ENCODE measurements around the gene KYAT1.

KYAT1 gene

DNA sequence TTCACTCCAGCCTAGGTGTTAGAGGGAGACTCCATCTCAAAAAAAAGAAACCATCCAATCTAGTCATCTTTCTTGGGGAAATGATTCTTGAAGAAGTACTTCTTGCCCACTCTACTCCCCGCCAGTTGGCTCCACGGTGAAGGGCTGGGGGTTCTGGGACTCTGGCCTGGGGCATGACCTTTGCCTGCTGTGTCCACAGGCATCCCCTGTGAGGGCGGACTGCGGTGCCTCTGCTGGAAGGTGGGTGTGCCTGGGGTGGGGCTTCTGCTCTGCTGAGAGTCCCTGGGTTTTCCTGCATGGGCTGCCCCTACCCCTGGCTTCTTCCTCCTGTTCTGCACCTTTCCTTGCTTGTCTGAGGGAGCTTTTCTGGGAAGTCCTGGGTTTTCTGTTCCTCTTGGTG lies 91.2 kb downstream of the KYAT1 start:
- no peak for FAIRE-seq

DNA sequence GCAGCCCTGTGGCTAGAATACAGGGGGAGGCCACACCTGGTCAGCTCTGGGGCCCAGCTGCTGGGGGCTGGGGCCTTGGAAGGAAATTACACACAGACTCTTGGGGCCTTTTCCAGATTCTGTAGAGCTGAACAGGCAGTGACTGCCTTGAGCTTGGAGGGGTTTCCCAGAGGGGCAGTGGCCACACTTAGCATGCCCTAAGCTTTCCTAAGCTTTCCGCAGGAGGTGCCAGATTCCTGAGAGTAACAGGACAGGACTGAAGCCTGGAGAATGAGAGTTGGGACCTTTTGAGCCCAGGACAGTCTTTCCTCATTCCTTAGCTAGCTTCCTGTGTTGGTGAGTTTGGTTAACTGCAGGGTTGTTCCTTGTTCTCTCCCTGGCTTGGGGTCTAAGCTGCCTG lies 93.3 kb downstream of the KYAT1 start:
- no peak for DNase-seq (ENCODE audit: extremely low spot score, insufficient read length, low read depth)
- FAIRE-seq = no peak

More for the DNA sequence above, 91.2 kb downstream of the KYAT1 start:
- DNase-seq (ENCODE audit: extremely low spot score, insufficient read length, low read depth) = no peak

DNA sequence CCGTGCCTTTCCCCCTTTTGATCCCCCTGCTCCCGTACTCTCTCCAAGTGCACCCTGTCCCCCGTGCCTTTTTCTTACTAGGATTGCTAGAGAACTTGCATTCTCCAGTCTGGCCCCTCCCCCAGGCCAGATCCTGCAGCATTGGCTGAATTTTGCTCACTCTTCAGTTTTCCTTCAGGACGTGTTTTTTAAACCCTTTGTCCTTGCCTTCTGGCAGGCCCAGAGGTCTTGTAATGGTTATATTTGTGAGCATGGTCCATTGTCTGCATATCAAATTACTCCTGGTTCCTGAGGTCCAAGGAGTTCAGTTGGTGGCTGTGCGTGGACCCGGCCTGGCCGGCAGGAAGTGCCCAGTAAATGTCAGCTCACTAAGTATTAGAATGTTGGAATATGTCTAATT lies 94.1 kb downstream of the KYAT1 start:
- DNase-seq (ENCODE audit: extremely low spot score, insufficient read length, low read depth) (no peak), FAIRE-seq (no peak)

DNA sequence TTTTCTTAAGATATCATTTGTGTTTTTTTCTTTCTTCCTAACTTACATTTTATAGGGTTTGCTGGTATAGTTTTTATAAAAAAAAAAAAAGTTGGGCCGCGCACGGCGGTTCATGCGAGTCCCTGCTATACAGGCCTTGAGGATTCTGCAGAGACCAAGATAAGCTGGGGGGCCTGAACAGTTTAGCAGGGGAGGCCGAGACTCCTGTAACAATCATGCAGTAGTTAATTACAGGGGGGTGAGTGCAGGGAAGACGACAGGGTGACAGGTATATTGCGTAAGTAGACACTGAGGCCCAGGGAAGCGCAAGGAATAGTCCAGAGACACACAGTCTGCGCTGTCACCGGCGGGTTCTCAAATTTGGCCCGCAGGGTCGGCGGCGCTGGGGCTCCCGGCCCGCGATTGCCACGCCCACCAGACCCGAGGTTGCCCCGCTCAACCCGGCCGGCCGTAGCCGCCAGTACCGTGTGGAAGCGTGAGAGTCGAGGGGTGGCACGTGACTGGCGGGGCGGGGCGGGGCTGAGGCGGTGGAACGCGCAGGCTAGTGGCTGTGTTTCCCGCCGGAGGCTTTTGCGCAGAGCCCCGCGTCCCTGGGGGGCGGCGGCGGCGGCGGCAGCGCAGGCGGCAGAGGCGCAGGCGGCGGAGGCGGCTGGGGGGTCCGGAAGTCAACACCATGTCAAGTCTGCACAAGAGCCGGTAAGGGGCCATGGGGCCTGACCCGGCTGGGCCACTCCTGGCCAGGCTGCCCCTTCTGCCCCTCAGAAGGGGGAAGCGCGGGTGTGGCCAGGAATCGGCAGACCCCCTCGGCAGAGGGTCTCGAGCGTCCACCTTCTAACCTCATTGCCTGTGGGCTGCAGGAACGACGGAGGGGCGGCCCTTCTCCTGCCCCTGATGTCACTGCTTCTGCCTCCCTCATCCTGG lies 94.8 kb downstream of the KYAT1 start, which contains the start of gene TBC1D13:
Gene TBC1D13 (plus strand): TSS at position 573 of the 921 bp plus-strand sequence. CDS start 101 bp downstream, at position 674.
- FAIRE-seq (peak; percentile 66), DNase-seq (ENCODE audit: extremely low spot score, insufficient read length, low read depth) (peak; percentile 83)

DNA sequence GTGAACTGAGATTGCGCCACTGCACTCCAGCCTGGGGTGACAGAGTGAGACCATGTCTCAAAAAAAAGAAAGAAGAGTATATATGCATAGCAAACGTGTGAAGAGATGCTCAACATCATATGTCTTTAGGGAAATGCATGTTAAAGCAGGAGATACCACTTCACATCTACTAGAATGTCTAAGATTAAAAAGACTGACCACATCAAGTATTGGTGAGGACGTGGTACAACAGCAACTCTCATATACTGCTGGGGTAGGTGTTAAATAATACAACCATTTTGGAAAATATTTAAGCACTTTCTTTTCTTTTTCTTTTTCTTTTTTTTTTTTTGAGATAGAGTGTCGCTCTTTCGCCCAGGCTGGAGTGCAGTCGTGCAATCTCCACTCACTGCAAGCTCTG lies 96.3 kb downstream of the KYAT1 start:
- DNase-seq (ENCODE audit: extremely low spot score, insufficient read length, low read depth) = no peak
- no peak for FAIRE-seq
